Bronchial epithelial cell (primary cell): ENCODE data around the gene IFNGR1. TPM values are rescaled to one million over a fixed set of nuclear protein-coding genes. Genes with fewer than 3 reads are reported as not detected.
A peak's percentile ranks its signal among the peaks of the same experiment; 100 is the strongest.

Source experiments
- DNase-seq: peaks from one replicate; pipeline ENCODE4 v3.0.0-alpha.2; 2010; ENCODE audit warnings: low read depth
- FAIRE-seq: peaks from 2 replicates; lab custom pipeline; 2011; peaks lifted over from hg19 to GRCh38; lab: Jason Lieb, UNC
- H3K27me3 ChIP-seq: 2 replicates; pipeline ENCODE4 v1.5.1; 2011; ENCODE audit warnings: low read length; ENCODE audit not compliant: control insufficient read depth, insufficient read depth
- H3K36me3 ChIP-seq: 2 replicates; pipeline ENCODE4 v1.5.1; 2011; ENCODE audit warnings: low read length; ENCODE audit not compliant: control insufficient read depth, insufficient read depth
- H3K4me3 ChIP-seq: 2 replicates; pipeline ENCODE4 v1.5.1; 2011; ENCODE audit warnings: mild to moderate bottlenecking, low read depth, low read length, control low read depth
- total RNA-seq: library from RNA; depleted of rRNA; stranded (reverse); fragments of >200 nt; gene quantifications from 2 replicates; pipeline ENCODE4 v1.2.1, GENCODE V29; 2014
- TF ChIP-seq, protein P1 (sequence below): IDR thresholded peaks from 2 replicates; pipeline ENCODE4 v1.5.1; 2011; ENCODE audit warnings: mild to moderate bottlenecking, moderate library complexity, low read length, control low read depth, inconsistent platforms; ENCODE audit not compliant: insufficient read depth, severe bottlenecking

Gene IFNGR1
- total RNA-seq, 1 donor from 2014 or later: 83.5 TPM

DNA sequence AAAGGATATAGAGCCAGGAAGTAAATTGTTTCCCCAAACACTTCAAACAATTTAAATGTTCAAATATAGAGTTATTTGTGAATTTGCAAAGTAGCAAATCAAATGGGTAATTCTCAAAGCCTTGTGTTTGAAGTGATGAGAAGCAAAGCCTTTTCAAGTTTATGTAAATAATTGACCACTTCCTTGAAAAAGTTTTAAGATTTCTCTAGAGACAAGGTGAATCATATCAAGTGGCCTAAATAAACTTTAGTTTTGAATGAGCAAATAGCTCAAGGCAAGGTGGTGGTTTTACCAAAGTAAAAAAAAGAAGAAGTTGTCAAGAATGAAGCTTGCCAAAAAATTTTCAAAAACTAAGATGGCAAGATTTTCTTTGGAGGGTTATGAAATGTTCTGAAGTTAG lies 42.6 kb upstream of the IFNGR1 start:
- no peaks in the 10 kb centered on the region for H3K36me3 ChIP-seq
- TF ChIP-seq, protein P1, sequence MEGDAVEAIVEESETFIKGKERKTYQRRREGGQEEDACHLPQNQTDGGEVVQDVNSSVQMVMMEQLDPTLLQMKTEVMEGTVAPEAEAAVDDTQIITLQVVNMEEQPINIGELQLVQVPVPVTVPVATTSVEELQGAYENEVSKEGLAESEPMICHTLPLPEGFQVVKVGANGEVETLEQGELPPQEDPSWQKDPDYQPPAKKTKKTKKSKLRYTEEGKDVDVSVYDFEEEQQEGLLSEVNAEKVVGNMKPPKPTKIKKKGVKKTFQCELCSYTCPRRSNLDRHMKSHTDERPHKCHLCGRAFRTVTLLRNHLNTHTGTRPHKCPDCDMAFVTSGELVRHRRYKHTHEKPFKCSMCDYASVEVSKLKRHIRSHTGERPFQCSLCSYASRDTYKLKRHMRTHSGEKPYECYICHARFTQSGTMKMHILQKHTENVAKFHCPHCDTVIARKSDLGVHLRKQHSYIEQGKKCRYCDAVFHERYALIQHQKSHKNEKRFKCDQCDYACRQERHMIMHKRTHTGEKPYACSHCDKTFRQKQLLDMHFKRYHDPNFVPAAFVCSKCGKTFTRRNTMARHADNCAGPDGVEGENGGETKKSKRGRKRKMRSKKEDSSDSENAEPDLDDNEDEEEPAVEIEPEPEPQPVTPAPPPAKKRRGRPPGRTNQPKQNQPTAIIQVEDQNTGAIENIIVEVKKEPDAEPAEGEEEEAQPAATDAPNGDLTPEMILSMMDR: no peak
- H3K4me3 ChIP-seq: no peak overlapping the region
- DNase-seq: peak; percentile 84
- peaks cover 7% of the 10 kb centered on the region for H3K27me3 ChIP-seq
- FAIRE-seq: no peak

DNA sequence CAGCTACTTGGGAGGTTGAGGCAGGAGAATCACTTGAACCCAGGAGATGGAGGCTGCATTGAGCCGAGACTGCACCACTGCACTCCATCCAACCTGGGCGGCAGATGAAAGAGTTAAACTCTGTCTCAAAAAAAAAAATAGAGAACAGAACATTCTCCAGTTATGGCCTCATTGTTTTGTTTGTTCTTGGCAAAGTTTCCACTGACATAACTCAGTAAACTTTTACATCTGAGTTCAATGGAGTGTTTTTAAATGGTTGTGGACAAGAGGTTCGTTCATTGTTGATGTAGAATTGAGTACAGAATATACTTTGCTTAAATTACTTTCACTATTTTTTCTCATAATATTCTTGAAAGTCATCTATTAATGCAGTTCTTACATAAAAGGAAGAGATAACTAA lies 42.2 kb upstream of the IFNGR1 start:
- Histone ChIP-seq H3K27me3 (peaks cover 4% of the 10 kb centered on the region), H3K4me3 (no peak overlapping the region), H3K36me3 (no peaks in the 10 kb centered on the region)
- TF ChIP-seq, protein P1: no peak
- DNase-seq (peak; percentile 63), FAIRE-seq (no peak)

DNA sequence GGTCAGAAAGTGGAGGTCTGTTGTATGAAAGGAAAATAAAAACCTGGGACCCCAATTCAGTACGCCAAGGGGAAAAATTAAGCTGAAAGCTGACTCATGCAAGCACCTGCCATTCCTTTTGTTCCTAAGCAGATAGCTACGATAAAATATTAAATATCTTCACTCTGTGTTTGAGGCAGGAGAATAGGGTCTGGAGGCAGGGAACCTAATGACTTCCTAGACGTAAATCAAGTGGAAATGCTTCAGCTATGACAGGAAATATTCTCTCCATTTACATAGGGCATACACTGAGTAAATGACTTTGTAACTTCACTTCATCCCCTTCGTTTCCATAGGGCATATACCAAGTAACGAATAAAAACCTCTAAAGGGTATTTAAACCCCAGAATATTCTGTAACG lies 41.0 kb upstream of the IFNGR1 start:
- no peak for FAIRE-seq
- no peak for DNase-seq
- Histone ChIP-seq H3K4me3 (no peak overlapping the region), H3K27me3 (peaks cover 1% of the 10 kb centered on the region), H3K36me3 (no peaks in the 10 kb centered on the region)
- TF ChIP-seq, protein P1: no peak

DNA sequence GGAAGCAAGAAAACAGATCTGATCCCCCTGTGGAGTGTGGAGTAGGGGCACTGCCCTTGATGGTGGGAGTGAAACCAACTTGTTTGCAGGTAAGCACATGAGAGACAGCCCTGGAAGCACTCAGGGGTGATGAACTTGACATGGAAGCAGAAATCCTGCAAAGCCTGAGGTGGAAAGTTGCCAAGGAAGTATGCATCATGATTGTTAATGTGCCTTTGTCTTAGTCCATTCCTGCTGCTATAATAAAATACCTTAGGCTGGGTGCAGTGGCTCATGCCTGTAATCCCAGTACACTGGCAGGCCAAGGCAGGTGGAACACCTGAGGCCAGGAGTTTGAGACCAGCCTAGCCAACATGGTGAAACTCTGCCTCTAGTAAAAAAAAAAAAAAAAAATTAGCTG lies 40.2 kb upstream of the IFNGR1 start:
- TF ChIP-seq, protein P1: no peak
- DNase-seq: peak; percentile 69

DNA sequence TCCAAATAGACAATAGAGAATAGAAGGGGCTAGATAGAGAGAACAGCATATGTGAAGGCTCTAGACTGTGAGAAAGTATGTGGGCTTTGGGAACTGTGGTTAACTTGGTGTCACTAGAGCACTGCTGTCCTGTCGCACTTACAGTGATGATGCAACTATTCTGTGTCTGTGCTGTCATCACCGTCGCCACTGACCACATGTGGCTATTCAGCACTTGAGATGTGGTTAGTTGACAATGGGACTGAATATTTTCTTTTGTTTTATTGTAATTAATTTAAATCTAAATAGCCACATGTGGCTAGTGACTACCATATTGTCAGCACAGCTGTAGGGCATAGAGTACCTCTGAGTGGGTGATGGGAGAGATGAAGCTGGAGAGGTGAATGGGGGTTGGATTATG lies 39.0 kb upstream of the IFNGR1 start:
- Histone ChIP-seq H3K36me3 (no peaks in the 10 kb centered on the region), H3K27me3 (no peaks in the 10 kb centered on the region), H3K4me3 (no peak overlapping the region)
- DNase-seq (no peak), FAIRE-seq (no peak)
- TF ChIP-seq, protein P1: no peak

More for the DNA sequence above, 40.2 kb upstream of the IFNGR1 start:
- H3K36me3 ChIP-seq: no peaks in the 10 kb centered on the region
- peaks cover 1% of the 10 kb centered on the region for H3K27me3 ChIP-seq
- no peak overlapping the region for H3K4me3 ChIP-seq
- FAIRE-seq: no peak

DNA sequence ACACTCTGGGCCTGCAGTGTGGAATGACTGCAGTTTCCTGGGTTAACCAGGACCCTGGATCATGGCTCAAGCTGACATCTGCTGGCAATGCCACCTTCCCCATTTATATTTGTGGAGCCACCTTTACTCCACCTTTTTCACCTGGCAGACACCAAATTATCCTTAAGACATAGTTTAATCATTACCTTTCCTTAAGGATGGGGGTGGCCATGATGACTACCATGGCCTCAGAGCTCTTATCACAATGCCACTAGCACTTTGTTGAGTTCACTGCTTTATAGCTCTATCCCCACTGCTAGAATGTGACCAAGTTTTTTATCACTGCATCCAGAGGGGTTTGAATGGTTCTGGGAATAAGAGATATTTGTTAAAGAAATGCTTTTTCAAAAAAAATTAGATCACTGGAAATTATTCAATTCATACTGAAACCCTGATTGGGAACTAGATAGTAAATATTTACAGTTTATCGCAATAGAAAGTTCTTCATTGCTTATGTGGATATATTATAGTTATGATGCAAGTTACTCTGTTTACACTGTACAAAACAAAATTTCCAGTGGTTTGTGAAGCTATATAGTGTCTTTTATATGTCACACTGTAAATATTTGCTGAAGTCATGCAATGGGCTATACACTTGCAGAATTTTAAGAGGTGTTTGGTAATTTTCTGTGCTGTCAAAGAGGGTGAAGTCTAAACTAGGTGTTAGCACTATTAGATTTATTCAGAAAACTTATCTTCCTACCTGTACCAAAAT lies 37.3 kb upstream of the IFNGR1 start:
- Histone ChIP-seq H3K27me3 (no peaks in the 10 kb centered on the region), H3K36me3 (no peaks in the 10 kb centered on the region), H3K4me3 (no peak overlapping the region)
- DNase-seq: no peak
- TF ChIP-seq, protein P1: no peak
- FAIRE-seq: no peak
